HEK293 (cell line): Measurements from ENCODE around the gene C19orf73.
A peak's percentile ranks its signal among the peaks of the same experiment; 100 is the strongest.

Source experiments
- CTCF ChIA-PET: fragments of 350-600 bp; formaldehyde crosslinking; extraction: SDS; loops from one replicate; lab custom pipeline; 2021; ENCODE audit warnings: antibody characterized with exemption; lab: Yijun Ruan, JAX
- POLR2A ChIA-PET: fragments of 300-600 bp; formaldehyde crosslinking; extraction: SDS; loops from one replicate; lab custom pipeline; 2020; ENCODE audit warnings: antibody characterized with exemption, inconsistent platforms; lab: Yijun Ruan, JAX
- H3K27ac ChIP-seq: fragments of 200-500 bp; sonication (Bioruptor generic); 2 replicates; pipeline ENCODE4 v1.5.1; 2014; ENCODE audit warnings: low read depth, low read length, control low read depth, inconsistent platforms; ENCODE audit errors: extremely low read depth
- H3K36me3 ChIP-seq, 2 experiments: fragments of 200-500 bp in 1 of 2; sonication (Bioruptor generic) in 1 of 2; 1 replicate in 1 of 2; 2 replicates in 1 of 2; pipeline ENCODE4 v1.5.1; 2014 to 2017; ENCODE audit warnings: inconsistent platforms in 2 of 2, low read length in 2 of 2; ENCODE audit not compliant: control insufficient read depth in 2 of 2, insufficient read depth in 1 of 2
- H3K4me1 ChIP-seq: fragments of 200-500 bp; sonication (Bioruptor generic); 2 replicates; pipeline ENCODE4 v1.5.1; 2014; ENCODE audit warnings: mild to moderate bottlenecking, low read length, inconsistent platforms; ENCODE audit not compliant: control insufficient read depth, insufficient read depth
- H3K4me3 ChIP-seq: 2 replicates; pipeline ENCODE4 v1.5.1; 2011; ENCODE audit warnings: low read depth, mild to moderate bottlenecking, control low read depth, low read length, moderate library complexity
- H3K9me3 ChIP-seq: fragments of 200-500 bp; sonication (Bioruptor generic); 2 replicates; pipeline ENCODE4 v1.5.1; 2014; ENCODE audit warnings: low read depth, low read length, inconsistent platforms; ENCODE audit not compliant: control insufficient read depth, insufficient read depth
- BCL11A ChIP-seq: fragments of 450-650 bp; formaldehyde crosslinking; IDR thresholded peaks from 2 replicates; pipeline ENCODE4 v1.5.1; 2016; ENCODE audit warnings: low read depth, missing biosample characterization, missing genetic modification characterization
- HOXA7 ChIP-seq: sonication (generic); formaldehyde crosslinking; IDR thresholded peaks from 2 replicates; pipeline ENCODE4 v1.8.1; 2022; ENCODE audit warnings: missing genetic modification reagents, borderline replicate concordance
- PATZ1 ChIP-seq: fragments of 450-650 bp; formaldehyde crosslinking; IDR thresholded peaks from 2 replicates; pipeline ENCODE4 v1.5.1; 2016; ENCODE audit warnings: missing biosample characterization, missing genetic modification characterization
- PRDM6 ChIP-seq: fragments of 450-650 bp; formaldehyde crosslinking; IDR thresholded peaks from 2 replicates; pipeline ENCODE4 v1.5.1; 2017; ENCODE audit warnings: missing biosample characterization, missing genetic modification characterization
- RBAK ChIP-seq: fragments of 450-650 bp; formaldehyde crosslinking; IDR thresholded peaks from 2 replicates; pipeline ENCODE4 v1.5.1; 2016; ENCODE audit warnings: missing biosample characterization, missing genetic modification characterization
- TRIM28 ChIP-seq: IDR thresholded peaks from 2 replicates; pipeline ENCODE4 v1.6.1; 2011; ENCODE audit warnings: low read length, control low read depth, borderline replicate concordance
- WT1 ChIP-seq: fragments of 450-650 bp; formaldehyde crosslinking; IDR thresholded peaks from 2 replicates; pipeline ENCODE4 v1.5.1; 2016; ENCODE audit warnings: missing biosample characterization, missing genetic modification characterization
- YY2 ChIP-seq: fragments of 450-650 bp; formaldehyde crosslinking; IDR thresholded peaks from 2 replicates; pipeline ENCODE4 v1.5.1; 2016; ENCODE audit warnings: missing biosample characterization, missing genetic modification characterization
- ZBTB17 ChIP-seq: fragments of 450-650 bp; formaldehyde crosslinking; IDR thresholded peaks from 2 replicates; pipeline ENCODE4 v1.5.1; 2016; ENCODE audit warnings: missing biosample characterization, missing genetic modification characterization
- ZBTB20 ChIP-seq: fragments of 450-650 bp; formaldehyde crosslinking; IDR thresholded peaks from 2 replicates; pipeline ENCODE4 v1.5.1; 2016; ENCODE audit warnings: missing biosample characterization, missing genetic modification characterization
- ZBTB44 ChIP-seq: fragments of 450-650 bp; IDR thresholded peaks from 2 replicates; pipeline ENCODE4 v1.5.1; 2018; ENCODE audit warnings: missing biosample characterization, mild to moderate bottlenecking, missing genetic modification characterization
- ZBTB7A ChIP-seq: fragments of 450-650 bp; formaldehyde crosslinking; IDR thresholded peaks from 2 replicates; pipeline ENCODE4 v1.5.1; 2016; ENCODE audit warnings: low read depth, missing biosample characterization, missing genetic modification characterization
- ZFHX2 ChIP-seq: fragments of 450-650 bp; formaldehyde crosslinking; conservative IDR thresholded peaks from 2 replicates; pipeline ENCODE4 v1.5.1; 2016; ENCODE audit warnings: missing biosample characterization, missing genetic modification characterization
- ZFP41 ChIP-seq: fragments of 450-650 bp; formaldehyde crosslinking; IDR thresholded peaks from 2 replicates; pipeline ENCODE4 v1.5.1; 2016; ENCODE audit warnings: missing biosample characterization, missing genetic modification characterization, borderline replicate concordance
- ZNF169 ChIP-seq: fragments of 450-650 bp; formaldehyde crosslinking; IDR thresholded peaks from 2 replicates; pipeline ENCODE4 v1.5.1; 2016; ENCODE audit warnings: missing biosample characterization, missing genetic modification characterization
- ZNF175 ChIP-seq: fragments of 450-650 bp; formaldehyde crosslinking; IDR thresholded peaks from 2 replicates; pipeline ENCODE4 v1.5.1; 2016; ENCODE audit warnings: missing biosample characterization, missing genetic modification characterization
- ZNF202 ChIP-seq: fragments of 450-650 bp; formaldehyde crosslinking; IDR thresholded peaks from 2 replicates; pipeline ENCODE4 v1.5.1; 2016; ENCODE audit warnings: missing biosample characterization, missing genetic modification characterization, borderline replicate concordance
- ZNF280C ChIP-seq: fragments of 450-650 bp; formaldehyde crosslinking; IDR thresholded peaks from 2 replicates; pipeline ENCODE4 v1.5.1; 2016; ENCODE audit warnings: missing biosample characterization, missing genetic modification characterization
- ZNF404 ChIP-seq: fragments of 450-650 bp; formaldehyde crosslinking; IDR thresholded peaks from 2 replicates; pipeline ENCODE4 v1.5.1; 2017; ENCODE audit warnings: missing biosample characterization, missing genetic modification characterization
- ZNF518A ChIP-seq: fragments of 450-650 bp; formaldehyde crosslinking; conservative IDR thresholded peaks from 2 replicates; pipeline ENCODE4 v1.5.1; 2016; ENCODE audit warnings: low read depth, missing biosample characterization, missing genetic modification characterization
- ZNF600 ChIP-seq: fragments of 450-650 bp; formaldehyde crosslinking; IDR thresholded peaks from 2 replicates; pipeline ENCODE4 v1.5.1; 2016; ENCODE audit warnings: missing biosample characterization, missing genetic modification characterization
- ZNF610 ChIP-seq: fragments of 450-650 bp; formaldehyde crosslinking; IDR thresholded peaks from 2 replicates; pipeline ENCODE4 v1.5.1; 2016; ENCODE audit warnings: missing biosample characterization, missing genetic modification characterization, borderline replicate concordance
- ZNF660 ChIP-seq: fragments of 450-650 bp; IDR thresholded peaks from 2 replicates; pipeline ENCODE4 v1.5.1; 2018; ENCODE audit warnings: missing biosample characterization, mild to moderate bottlenecking, missing genetic modification characterization
- ZNF664 ChIP-seq: fragments of 450-650 bp; formaldehyde crosslinking; IDR thresholded peaks from 2 replicates; pipeline ENCODE4 v1.5.1; 2016; ENCODE audit warnings: missing biosample characterization, missing genetic modification characterization

Gene C19orf73

GRCh38 chr19:49127674-49128544 lies 9.0 kb upstream of the C19orf73 start:
- Histone ChIP-seq H3K27ac (peak overlapping the region; percentile 60; the same call in 1 of the 2 replicates), H3K4me3 (peak overlapping the region; percentile 53), H3K36me3 (peaks cover 0 to 15% of the 10 kb centered on the region in 2 experiments; a peak in 2 of 3 replicates), H3K9me3 (no peaks in the 10 kb centered on the region), H3K4me1 (peaks cover 7% of the 10 kb centered on the region)
- ChIA-PET POLR2A (interaction anchor here (0.5 to 1.4 kb wide), 20 partner anchors 8 to 1714 kb away, joined by 3 to 27 read pairs (median 5); partner anchors contain the start of genes C19orf73, GYS1, LIN7B and PPFIA3), CTCF (interaction anchor here (0.5 to 3.2 kb wide), 10 partner anchors 14 to 202 kb away, joined by 3 to 20 read pairs (median 4); partner anchors contain the start of gene LIN7B)
- TF ChIP-seq ZNF610 = peak; percentile 61; the same call in 1 of the 2 replicates
- no peak for TF ChIP-seq ZFP41
- TF ChIP-seq ZNF169 (tag by site-specific recombination) = no peak
- TF ChIP-seq ZNF518A = no peak
- 0 out of 2 replicates have a peak, but pooled peaks have one; percentile 12 for TF ChIP-seq ZBTB44 (tag by site-specific recombination)
- no peak for TF ChIP-seq ZNF280C (tag by site-specific recombination)
- TF ChIP-seq ZBTB7A (tag by site-specific recombination) = no peak
- TF ChIP-seq ZNF202 (tag by site-specific recombination) = no peak
- TF ChIP-seq ZNF175 (tag by site-specific recombination) = no peak
- no peak for TF ChIP-seq ZNF664 (tag by site-specific recombination)
- TF ChIP-seq PATZ1 (tag by site-specific recombination) = peak; percentile 63
- no peak for TF ChIP-seq BCL11A (tag by site-specific recombination)
- no peak for TF ChIP-seq HOXA7 (CRISPR knock-in tag)
- TF ChIP-seq PRDM6 (tag by site-specific recombination) = no peak
- TF ChIP-seq ZNF600 (tag by site-specific recombination) = peak; percentile 80
- TF ChIP-seq TRIM28 = no peak
- TF ChIP-seq ZNF404 = no peak
- no peak for TF ChIP-seq ZFHX2
- peak; percentile 76 for TF ChIP-seq YY2
- no peak for TF ChIP-seq WT1 (tag by site-specific recombination)
- peak; percentile 58; the same call in 1 of the 2 replicates for TF ChIP-seq ZBTB20
- no peak for TF ChIP-seq RBAK (tag by site-specific recombination)
- peak; percentile 71 for TF ChIP-seq ZBTB17 (tag by site-specific recombination)
- TF ChIP-seq ZNF660 (tag by site-specific recombination) = peak; percentile 3; the same call in 1 of the 2 replicates
